HCT116 (cell line): ENCODE measurements around the gene SH3TC1. TPM values are rescaled to one million over a fixed set of nuclear protein-coding genes. Genes with fewer than 3 reads are reported as not detected.

Source experiments
- ATAC-seq: fragments of 200-7000 bp; cut with Tn5 transposase; 2 replicates; pipeline ENCODE4 v1.9.1; 2020; ENCODE audit warnings: mild to moderate bottlenecking, moderate library complexity
- BruUV-seq: library from RNA; stranded (reverse); fragments of 400-500 nt; replicated peaks from 2 replicates; lab custom pipeline; 2021; lab: Mats Ljungman, UMichigan
- CTCF ChIA-PET: fragments of 300-600 bp; sonication (Branson Sonifier 250); formaldehyde crosslinking; loops from one replicate; lab custom pipeline; 2021; ENCODE audit warnings: antibody characterized with exemption; lab: Charles Lee
- POLR2A ChIA-PET: fragments of 300-600, 350-600 bp; sonication (Branson Sonifier 250); formaldehyde crosslinking; loops from one replicate; lab custom pipeline; 2021; ENCODE audit warnings: antibody characterized with exemption; lab: Charles Lee
- RAD21 ChIA-PET, 2 experiments: fragments of 300-600 bp; sonication (Branson Sonifier 250); formaldehyde crosslinking; loops; one replicate each; lab custom pipeline; 2023; ENCODE audit warnings: low total read pairs in 2 of 2; ENCODE audit not compliant: uncharacterized antibody in 2 of 2, unreplicated experiment in 2 of 2, low non-redundant PET in 1 of 2; lab: Charles Lee
- DNase-seq: peaks from one replicate; pipeline ENCODE4 v3.0.0-alpha.2; 2010; ENCODE audit warnings: low read depth, low spot score
- H2AFZ ChIP-seq: fragments of 200-600 bp; shearing (Covaris generic), sonication (generic); 2 replicates; pipeline ENCODE4 v1.6.1; 2017; ENCODE audit warnings: low read depth, mixed run types, mixed read lengths, antibody characterized with exemption, low read length; ENCODE audit not compliant: poor library complexity, severe bottlenecking
- H3K27ac ChIP-seq: 2 replicates; pipeline ENCODE4 v1.5.1; 2012; ENCODE audit warnings: low read depth, low read length
- H3K27me3 ChIP-seq: fragments of 200-600 bp; sonication (generic); 2 replicates; pipeline ENCODE4 v1.6.1; 2016; ENCODE audit warnings: mixed run types, low read length, mixed read lengths; ENCODE audit not compliant: insufficient read depth
- H3K36me3 ChIP-seq, 2 experiments: fragments of 200-500 bp in 1 of 2; fragments of 200-600 bp in 1 of 2; sonication (Bioruptor generic) in 1 of 2; sonication (generic) in 1 of 2; 2 replicates each; pipeline versions ENCODE4 v1.5.1 to v1.6.1; 2014 to 2016; ENCODE audit warnings: low read length in 2 of 2, inconsistent platforms in 1 of 2, mixed read lengths in 1 of 2, mixed run types in 1 of 2; ENCODE audit not compliant: insufficient read depth in 2 of 2, control insufficient read depth in 1 of 2
- H3K4me1 ChIP-seq, 2 experiments: fragments of 200-600 bp in 1 of 2; sonication (generic) in 1 of 2; 2 replicates each; pipeline versions ENCODE4 v1.5.1 to v1.6.1; 2012 to 2017; ENCODE audit warnings: low read length in 2 of 2, inconsistent platforms in 1 of 2, mild to moderate bottlenecking in 1 of 2, mixed read lengths in 1 of 2, mixed run types in 1 of 2, moderate library complexity in 1 of 2; ENCODE audit not compliant: insufficient read depth in 2 of 2, control insufficient read depth in 1 of 2
- H3K4me2 ChIP-seq: fragments of 200-600 bp; sonication (generic); 2 replicates; pipeline ENCODE4 v1.6.1; 2017; ENCODE audit warnings: mixed run types, low read length, mixed read lengths
- H3K4me3 ChIP-seq, 2 experiments: fragments of 200-600 bp in 1 of 2; sonication (generic) in 1 of 2; replicated peaks in 1 of 2; 2 replicates each; pipeline ENCODE4 v1.5.1; 2011 to 2016; ENCODE audit warnings: low read length in 2 of 2, control low read depth in 1 of 2, low read depth in 1 of 2, mild to moderate bottlenecking in 1 of 2, mixed read lengths in 1 of 2, mixed run types in 1 of 2
- H3K79me2 ChIP-seq: fragments of 200-600 bp; sonication (generic); 2 replicates; pipeline ENCODE4 v1.6.1; 2017; ENCODE audit warnings: mild to moderate bottlenecking, mixed run types, low read length, moderate library complexity, mixed read lengths; ENCODE audit not compliant: insufficient read depth
- H3K9ac ChIP-seq: fragments of 200-600 bp; sonication (generic); 2 replicates; pipeline ENCODE4 v1.6.1; 2016; ENCODE audit warnings: low read length, mixed read lengths
- H3K9me2 ChIP-seq: fragments of 200-600 bp; sonication (generic), shearing (Covaris generic); 2 replicates; pipeline ENCODE4 v1.6.1; 2017; ENCODE audit warnings: mixed run types, mild to moderate bottlenecking, moderate library complexity; ENCODE audit not compliant: insufficient read depth
- H3K9me3 ChIP-seq, 2 experiments: fragments of 200-500 bp in 1 of 2; fragments of 200-600 bp in 1 of 2; sonication (Bioruptor generic) in 1 of 2; sonication (generic) in 1 of 2; 2 replicates each; pipeline ENCODE4 v1.6.1; 2014 to 2017; ENCODE audit warnings: low read length in 2 of 2, mixed read lengths in 2 of 2, inconsistent platforms in 1 of 2, low read depth in 1 of 2, mild to moderate bottlenecking in 1 of 2, mixed run types in 1 of 2, moderate library complexity in 1 of 2; ENCODE audit not compliant: control insufficient read depth in 1 of 2, insufficient read depth in 1 of 2
- H4K20me1 ChIP-seq: fragments of 200-600 bp; sonication (generic), shearing (Covaris generic); 2 replicates; pipeline ENCODE4 v1.6.1; 2017; ENCODE audit warnings: mixed run types, mild to moderate bottlenecking, moderate library complexity; ENCODE audit not compliant: insufficient read depth
- CBX3 ChIP-seq: IDR thresholded peaks from 2 replicates; pipeline ENCODE4 v1.6.1; 2012; ENCODE audit warnings: low read depth
- CEBPB ChIP-seq: IDR thresholded peaks from 2 replicates; pipeline ENCODE4 v1.6.1; 2012; ENCODE audit warnings: low read depth
- EGR1 ChIP-seq: IDR thresholded peaks from 2 replicates; pipeline ENCODE4 v1.6.1; 2012; ENCODE audit warnings: low read depth
- ELF1 ChIP-seq: IDR thresholded peaks from 2 replicates; pipeline ENCODE4 v1.6.1; 2012; ENCODE audit warnings: low read depth, borderline replicate concordance
- EZH2 ChIP-seq: fragments of 200-600 bp; sonication (generic); IDR thresholded peaks from 2 replicates; pipeline ENCODE4 v1.6.1; 2017; ENCODE audit warnings: antibody characterized with exemption, mixed run types
- EZH2phosphoT487 ChIP-seq: fragments of 200-600 bp; IDR thresholded peaks from 2 replicates; pipeline ENCODE4 v1.6.1; 2018; ENCODE audit warnings: antibody characterized with exemption, borderline replicate concordance
- FOSL1 ChIP-seq: IDR thresholded peaks from 2 replicates; pipeline ENCODE4 v1.6.1; 2012; ENCODE audit warnings: low read depth
- JUND ChIP-seq: IDR thresholded peaks from 2 replicates; pipeline ENCODE4 v1.6.1; 2012
- MAX ChIP-seq: IDR thresholded peaks from 2 replicates; pipeline ENCODE4 v1.6.1; 2012
- POLR2AphosphoS5 ChIP-seq: IDR thresholded peaks from 2 replicates; pipeline ENCODE4 v1.6.1; 2011; ENCODE audit warnings: mild to moderate bottlenecking, low read depth, low read length, moderate library complexity
- REST ChIP-seq: IDR thresholded peaks from 2 replicates; pipeline ENCODE4 v1.6.1; 2012; ENCODE audit warnings: low read depth
- SIN3A ChIP-seq: IDR thresholded peaks from 2 replicates; pipeline ENCODE4 v1.6.1; 2012; ENCODE audit warnings: low read depth
- SP1 ChIP-seq: IDR thresholded peaks from 2 replicates; pipeline ENCODE4 v1.6.1; 2012; ENCODE audit warnings: low read depth
- SRF ChIP-seq: IDR thresholded peaks from 2 replicates; pipeline ENCODE4 v1.6.1; 2012; ENCODE audit warnings: low read depth
- TCF7L2 ChIP-seq: IDR thresholded peaks from 2 replicates; pipeline ENCODE4 v1.7.0; 2011; ENCODE audit warnings: borderline replicate concordance, inconsistent platforms; ENCODE audit not compliant: insufficient read depth, insufficient read length; ENCODE audit errors: extremely low read depth
- YY1 ChIP-seq: IDR thresholded peaks from 2 replicates; pipeline ENCODE4 v1.6.1; 2011; ENCODE audit warnings: low read length, low read depth, moderate library complexity, mild to moderate bottlenecking; ENCODE audit not compliant: insufficient replicate concordance; ENCODE audit errors: extremely low read depth
- ZBTB33 ChIP-seq: IDR thresholded peaks from 2 replicates; pipeline ENCODE4 v1.6.1; 2011; ENCODE audit warnings: mild to moderate bottlenecking, low read length, moderate library complexity; ENCODE audit not compliant: insufficient replicate concordance; ENCODE audit errors: extremely low read depth
- ZFX ChIP-seq: fragments of 450-650 bp; IDR thresholded peaks from 2 replicates; pipeline ENCODE4 v1.6.1; 2017
- intact Hi-C: fragments of 100-400 bp; cut with micrococcal nuclease; formaldehyde crosslinking; loops from 2 replicates; pipeline ENCODE4 v1.10.0; 2022
- total RNA-seq: library from RNA; stranded (reverse); gene quantifications from one replicate; pipeline ENCODE4 v1.2.1, GENCODE V29; 2021; ENCODE audit not compliant: unreplicated experiment

The SH3TC1 gene
- total RNA-seq, 1 experiment from 2014 or later = 12.5 TPM

- H2AFZ ChIP-seq = no peak overlapping the region
- H3K9ac ChIP-seq = no peak overlapping the region
- H3K4me2 ChIP-seq = no peak overlapping the region
- TF ChIP-seq SIN3A = no peak
- H3K4me3 ChIP-seq = no peak overlapping the region
- CTCF ChIA-PET = no interaction called here
- no peaks in the 10 kb centered on the region for H3K27me3 ChIP-seq
- BruUV-seq = no TSS peak
- H3K9me3 ChIP-seq = no peaks in the 10 kb centered on the region
- ATAC-seq (no peak), DNase-seq (no peak)
- H3K79me2 ChIP-seq = no peaks in the 10 kb centered on the region
- H3K27ac ChIP-seq = no peak overlapping the region
- intact Hi-C loops = no loop called here
- H3K36me3 ChIP-seq = no peaks in the 10 kb centered on the region
- H4K20me1 ChIP-seq = no peaks in the 10 kb centered on the region
- POLR2A ChIA-PET = no interaction called here
- RAD21 ChIA-PET = no interaction called here
- no peaks in the 10 kb centered on the region for H3K9me2 ChIP-seq
- H3K4me1 ChIP-seq = no peaks in the 10 kb centered on the region
These were observed 64.3 kb downstream of the SH3TC1 start for GRCh38 chr4:8263397-8263796.

DNA sequence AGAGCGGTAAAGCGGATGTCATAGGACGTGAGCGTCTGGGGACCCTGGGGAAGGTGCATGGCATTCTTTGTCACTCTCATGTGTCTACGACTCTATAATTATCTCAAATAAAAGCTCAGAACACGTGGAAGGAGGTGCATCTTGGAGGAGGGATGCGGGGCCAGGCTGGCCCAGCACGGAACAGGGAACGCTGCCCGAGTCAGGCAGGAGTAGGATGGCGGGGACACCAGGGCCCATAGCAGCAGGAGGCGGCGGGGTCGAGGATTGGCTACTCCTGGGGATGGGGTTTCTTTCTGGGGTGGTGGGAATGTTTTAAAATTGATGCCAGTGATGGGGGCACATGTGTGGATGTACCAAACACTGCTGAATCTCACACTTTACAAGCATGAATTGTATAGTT lies 65.0 kb downstream of the SH3TC1 start:
- DNase-seq (no peak), ATAC-seq (no peak)
- Histone ChIP-seq H3K27ac (no peak overlapping the region), H4K20me1 (no peaks in the 10 kb centered on the region), H3K9ac (no peak overlapping the region), H3K27me3 (no peaks in the 10 kb centered on the region), H3K4me2 (no peak overlapping the region), H3K4me1 (no peaks in the 10 kb centered on the region), H3K36me3 (no peaks in the 10 kb centered on the region), H3K4me3 (no peak overlapping the region), H2AFZ (no peak overlapping the region), H3K9me3 (no peaks in the 10 kb centered on the region), H3K9me2 (no peaks in the 10 kb centered on the region), H3K79me2 (no peaks in the 10 kb centered on the region)
- CTCF ChIA-PET = no interaction called here
- POLR2A ChIA-PET = no interaction called here
- intact Hi-C loops = no loop called here
- no TSS peak for BruUV-seq
- RAD21 ChIA-PET = no interaction called here
- TF ChIP-seq ZBTB33 (no peak), FOSL1 (no peak), EZH2 (no peak), SP1 (no peak), CEBPB (no peak), EZH2phosphoT487 (no peak), TCF7L2 (no peak), SIN3A (no peak), MAX (no peak), JUND (no peak), ZFX (no peak), POLR2AphosphoS5 (no peak), CBX3 (no peak), REST (no peak), ELF1 (no peak), YY1 (no peak), EGR1 (no peak), SRF (no peak)
